ENCODE results near the gene MPPED1. TPM values are rescaled to one million over a fixed set of nuclear protein-coding genes. Genes with fewer than 3 reads are reported as not detected.

The MPPED1 gene
- total RNA-seq, 1 donor from 2014 or later = not detected

DNA sequence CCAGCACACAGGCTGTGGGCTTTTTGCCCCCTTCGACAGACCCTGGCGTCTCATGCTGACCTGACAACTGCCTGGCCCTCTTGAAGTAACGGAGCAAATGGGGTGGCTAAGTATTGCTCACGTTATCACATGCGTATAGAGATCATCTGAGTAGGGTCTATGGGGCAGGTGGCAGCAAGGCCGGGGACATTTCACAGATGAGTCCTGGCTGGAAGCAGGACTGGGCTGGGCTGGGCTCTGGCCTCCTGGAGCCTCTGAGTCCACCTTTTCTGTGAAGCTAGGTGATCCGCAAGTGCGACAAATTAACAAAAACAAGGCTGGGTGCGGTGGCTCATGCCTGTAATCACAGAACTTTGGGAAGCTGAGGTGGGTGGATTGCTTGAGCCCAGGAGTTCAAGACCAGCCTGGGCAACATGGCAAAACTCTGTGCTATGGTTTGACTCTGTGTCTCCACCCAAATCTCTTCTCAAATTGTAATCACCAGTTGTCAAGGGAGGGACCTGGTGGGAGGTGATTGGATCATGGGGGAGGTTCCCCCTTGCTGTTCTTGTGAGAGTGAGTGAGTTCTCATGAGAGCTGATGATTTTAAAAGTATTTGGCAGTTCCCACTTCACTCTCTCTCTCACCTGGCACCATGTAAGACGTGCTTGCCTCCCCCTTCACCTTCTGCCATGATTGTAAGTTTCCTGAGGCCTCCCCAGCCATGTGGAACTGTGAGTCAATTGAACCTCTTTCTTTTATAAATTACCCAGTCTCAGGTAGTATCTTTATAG lies 122.0 kb downstream of the MPPED1 start:
- peaks cover 34% of the 10 kb centered on the region for H3K27me3 Mint-ChIP-seq (ENCODE audit: low read depth, unreplicated experiment)
- no peaks in the 10 kb centered on the region for H4K20me1 ChIP-seq (ENCODE audit: insufficient read depth, low read length)
- H3K36me3 ChIP-seq (ENCODE audit: insufficient read depth, low read length) = no peaks in the 10 kb centered on the region
- H3K79me2 ChIP-seq (ENCODE audit: insufficient read depth, low read length) = no peaks in the 10 kb centered on the region
- H3K36me3 Mint-ChIP-seq (ENCODE audit: low read depth, unreplicated experiment) = no peaks in the 10 kb centered on the region
- no peak overlapping the region for H3K9ac ChIP-seq (ENCODE audit: low read length)
- H3K27ac ChIP-seq (ENCODE audit: low read depth, low read length) = no peak overlapping the region
- no peaks in the 10 kb centered on the region for H3K9me3 ChIP-seq (ENCODE audit: insufficient read depth, low read depth, low read length)
- TF ChIP-seq, protein P1, sequence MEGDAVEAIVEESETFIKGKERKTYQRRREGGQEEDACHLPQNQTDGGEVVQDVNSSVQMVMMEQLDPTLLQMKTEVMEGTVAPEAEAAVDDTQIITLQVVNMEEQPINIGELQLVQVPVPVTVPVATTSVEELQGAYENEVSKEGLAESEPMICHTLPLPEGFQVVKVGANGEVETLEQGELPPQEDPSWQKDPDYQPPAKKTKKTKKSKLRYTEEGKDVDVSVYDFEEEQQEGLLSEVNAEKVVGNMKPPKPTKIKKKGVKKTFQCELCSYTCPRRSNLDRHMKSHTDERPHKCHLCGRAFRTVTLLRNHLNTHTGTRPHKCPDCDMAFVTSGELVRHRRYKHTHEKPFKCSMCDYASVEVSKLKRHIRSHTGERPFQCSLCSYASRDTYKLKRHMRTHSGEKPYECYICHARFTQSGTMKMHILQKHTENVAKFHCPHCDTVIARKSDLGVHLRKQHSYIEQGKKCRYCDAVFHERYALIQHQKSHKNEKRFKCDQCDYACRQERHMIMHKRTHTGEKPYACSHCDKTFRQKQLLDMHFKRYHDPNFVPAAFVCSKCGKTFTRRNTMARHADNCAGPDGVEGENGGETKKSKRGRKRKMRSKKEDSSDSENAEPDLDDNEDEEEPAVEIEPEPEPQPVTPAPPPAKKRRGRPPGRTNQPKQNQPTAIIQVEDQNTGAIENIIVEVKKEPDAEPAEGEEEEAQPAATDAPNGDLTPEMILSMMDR (IDR thresholded peaks at IDR 0.05; ENCODE audit: insufficient read depth, low read depth, low read length) = no peak
- TF ChIP-seq EZH2 (IDR thresholded peaks at IDR 0.05; ENCODE audit: insufficient read depth, low read length) = no peak
- DNase-seq (ENCODE audit: low read depth) = no peak
- H3K27me3 ChIP-seq (ENCODE audit: insufficient read depth, low read length) = no peaks in the 10 kb centered on the region
- no peak for FAIRE-seq
- no peaks in the 10 kb centered on the region for H3K9me3 Mint-ChIP-seq (ENCODE audit: unreplicated experiment)
- H2AFZ ChIP-seq (ENCODE audit: low read depth, low read length) = no peak overlapping the region
- no peak overlapping the region for H3K4me2 ChIP-seq (ENCODE audit: low read length)
- no peak overlapping the region for H3K4me3 Mint-ChIP-seq (ENCODE audit: unreplicated experiment)
- no peaks in the 10 kb centered on the region for H3K4me1 ChIP-seq (ENCODE audit: insufficient read depth, low read length)
- H3K4me3 ChIP-seq (ENCODE audit: insufficient read depth, low read depth, low read length) = no peak overlapping the region
- H3K27ac Mint-ChIP-seq (ENCODE audit: unreplicated experiment) = no peak overlapping the region
- peaks cover 5% of the 10 kb centered on the region for H3K4me1 Mint-ChIP-seq (ENCODE audit: low read depth, unreplicated experiment)

DNA sequence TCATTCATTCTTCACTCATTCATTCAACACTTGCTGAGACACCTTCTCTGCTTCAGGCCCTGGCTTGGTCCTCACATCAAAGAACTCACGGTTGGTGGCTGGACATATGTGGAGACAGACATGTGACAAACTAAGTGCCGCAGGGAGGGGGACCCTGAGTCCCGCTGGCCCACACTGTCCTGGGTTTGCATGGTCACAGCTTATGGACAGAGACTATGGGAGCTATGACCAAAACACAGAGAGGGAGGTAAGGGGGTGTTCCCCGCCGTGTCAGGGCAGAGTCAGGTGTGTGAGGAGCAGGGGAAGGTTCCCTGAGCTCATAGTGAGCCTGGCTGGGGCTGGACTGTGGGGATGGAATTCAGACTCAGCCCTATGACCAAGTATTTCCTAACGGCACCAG lies 123.1 kb downstream of the MPPED1 start:
- Mint-ChIP-seq H3K4me1 (ENCODE audit: low read depth, unreplicated experiment) (peaks cover 5% of the 10 kb centered on the region), H3K36me3 (ENCODE audit: low read depth, unreplicated experiment) (no peaks in the 10 kb centered on the region), H3K9me3 (ENCODE audit: unreplicated experiment) (no peaks in the 10 kb centered on the region), H3K27ac (ENCODE audit: unreplicated experiment) (no peak overlapping the region), H3K4me3 (ENCODE audit: unreplicated experiment) (no peak overlapping the region), H3K27me3 (ENCODE audit: low read depth, unreplicated experiment) (peaks cover 36% of the 10 kb centered on the region)
- Histone ChIP-seq H3K4me3 (ENCODE audit: insufficient read depth, low read depth, low read length) (no peak overlapping the region), H3K27me3 (ENCODE audit: insufficient read depth, low read length) (no peaks in the 10 kb centered on the region), H3K36me3 (ENCODE audit: insufficient read depth, low read length) (no peaks in the 10 kb centered on the region), H4K20me1 (ENCODE audit: insufficient read depth, low read length) (no peaks in the 10 kb centered on the region), H2AFZ (ENCODE audit: low read depth, low read length) (no peak overlapping the region), H3K9ac (ENCODE audit: low read length) (no peak overlapping the region), H3K4me1 (ENCODE audit: insufficient read depth, low read length) (no peaks in the 10 kb centered on the region), H3K4me2 (ENCODE audit: low read length) (no peak overlapping the region), H3K9me3 (ENCODE audit: insufficient read depth, low read depth, low read length) (no peaks in the 10 kb centered on the region), H3K79me2 (ENCODE audit: insufficient read depth, low read length) (no peaks in the 10 kb centered on the region), H3K27ac (ENCODE audit: low read depth, low read length) (no peak overlapping the region)
- FAIRE-seq = no peak
- DNase-seq (ENCODE audit: low read depth) = no peak
- TF ChIP-seq, protein P1 (IDR thresholded peaks at IDR 0.05; ENCODE audit: insufficient read depth, low read depth, low read length) = no peak

DNA sequence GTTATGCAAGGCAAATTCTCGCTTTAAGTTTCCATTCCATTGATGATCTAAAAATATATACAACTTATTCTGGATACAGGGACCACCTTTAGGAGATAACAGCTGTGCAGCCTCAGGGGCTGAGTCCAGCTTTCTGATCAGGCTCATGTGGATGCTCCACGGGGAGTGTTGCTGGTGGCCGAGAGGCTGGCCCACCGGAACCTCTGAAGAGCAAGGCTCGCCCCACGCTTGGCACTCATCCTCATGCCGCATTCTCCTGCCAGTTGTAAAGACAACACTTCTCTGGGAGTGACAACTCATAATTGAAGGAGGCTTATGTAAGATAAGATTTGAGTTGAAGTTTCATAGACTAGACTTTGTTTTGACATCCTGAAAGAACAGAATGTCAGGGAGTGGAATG lies 123.5 kb downstream of the MPPED1 start:
- Histone ChIP-seq H3K27me3 (ENCODE audit: insufficient read depth, low read length) (no peaks in the 10 kb centered on the region), H3K4me3 (ENCODE audit: insufficient read depth, low read depth, low read length) (no peak overlapping the region), H3K79me2 (ENCODE audit: insufficient read depth, low read length) (no peaks in the 10 kb centered on the region), H3K27ac (ENCODE audit: low read depth, low read length) (no peak overlapping the region), H3K36me3 (ENCODE audit: insufficient read depth, low read length) (no peaks in the 10 kb centered on the region), H3K4me2 (ENCODE audit: low read length) (no peak overlapping the region), H3K4me1 (ENCODE audit: insufficient read depth, low read length) (no peaks in the 10 kb centered on the region), H3K9me3 (ENCODE audit: insufficient read depth, low read depth, low read length) (no peaks in the 10 kb centered on the region), H4K20me1 (ENCODE audit: insufficient read depth, low read length) (no peaks in the 10 kb centered on the region), H3K9ac (ENCODE audit: low read length) (no peak overlapping the region), H2AFZ (ENCODE audit: low read depth, low read length) (no peak overlapping the region)
- Mint-ChIP-seq H3K9me3 (ENCODE audit: unreplicated experiment) (no peaks in the 10 kb centered on the region), H3K4me3 (ENCODE audit: unreplicated experiment) (no peak overlapping the region), H3K27me3 (ENCODE audit: low read depth, unreplicated experiment) (peaks cover 32% of the 10 kb centered on the region), H3K36me3 (ENCODE audit: low read depth, unreplicated experiment) (no peaks in the 10 kb centered on the region), H3K27ac (ENCODE audit: unreplicated experiment) (no peak overlapping the region), H3K4me1 (ENCODE audit: low read depth, unreplicated experiment) (peaks cover 5% of the 10 kb centered on the region)
- TF ChIP-seq EZH2 (IDR thresholded peaks at IDR 0.05; ENCODE audit: insufficient read depth, low read length) = no peak
- TF ChIP-seq, protein P1 (IDR thresholded peaks at IDR 0.05; ENCODE audit: insufficient read depth, low read depth, low read length) = no peak
- FAIRE-seq (no peak), DNase-seq (ENCODE audit: low read depth) (no peak)

All from astrocyte (in vitro differentiated cells and primary cell).